Stimulated activated CD8-positive, alpha-beta memory T cell treated with anti-CD3 and anti-CD28 coated beads, Interleukin-7, amount 100 ng/mL, for 48 hours (primary cell): Measurements from ENCODE around the gene CDK7.

Experiments
- DNase-seq, 2 donors: peaks; one replicate each; pipeline ENCODE4 v3.0.0-alpha.2; 2020; ENCODE audit warnings: low read depth in 1 of 2; ENCODE audit errors: extremely low read depth in 1 of 2

Gene CDK7

GRCh38 chr5:69288069-69288468 lies 53.4 kb downstream of the CDK7 start:
- no peak for DNase-seq

- no peak for DNase-seq
These were observed 54.0 kb downstream of the CDK7 start for GRCh38 chr5:69288688-69289087.

DNA sequence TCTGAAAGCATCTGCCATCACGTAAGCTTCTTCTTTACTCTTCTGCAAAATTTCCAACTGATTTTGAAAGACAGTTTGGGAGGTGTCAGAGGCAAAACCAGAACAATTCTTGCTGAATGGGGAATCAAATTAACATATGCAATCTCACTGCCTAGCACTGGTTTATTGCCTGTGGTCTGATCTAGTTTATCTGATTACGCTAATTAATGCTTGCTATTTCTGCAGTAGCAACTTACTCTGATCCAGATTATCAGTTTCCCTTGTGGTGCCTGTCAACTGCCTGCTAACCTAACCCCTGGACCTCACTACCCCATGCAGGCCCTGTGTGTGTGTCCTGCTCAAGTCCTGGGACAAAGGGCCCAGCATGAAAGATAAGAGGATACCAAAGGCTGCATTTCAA lies 57.6 kb downstream of the CDK7 start:
- DNase-seq: no peak

GRCh38 chr5:69293882-69294281 lies 59.2 kb downstream of the CDK7 start:
- DNase-seq: no peak

- DNase-seq: no peak
These were observed 60.5 kb downstream of the CDK7 start for GRCh38 chr5:69295088-69295754.

DNA sequence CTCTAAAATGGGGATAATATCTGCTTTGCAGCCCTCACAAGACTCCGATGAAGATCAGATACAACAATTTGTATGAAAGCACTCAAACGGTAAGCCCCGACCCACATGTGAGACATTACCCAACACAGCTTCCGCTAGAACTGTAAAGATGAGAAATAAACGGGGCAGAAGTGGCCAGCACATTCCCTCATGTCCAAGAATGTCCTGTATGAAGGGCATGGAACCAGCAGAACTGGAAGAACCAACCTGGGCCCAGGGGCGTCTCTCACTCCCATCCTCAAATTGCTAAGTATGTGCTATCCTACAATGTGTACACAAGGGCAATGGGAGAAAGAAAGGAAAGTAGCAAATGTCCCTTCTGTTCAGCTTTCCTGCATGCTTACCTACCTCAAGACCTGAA lies 64.9 kb downstream of the CDK7 start:
- no peak for DNase-seq

- no peak for DNase-seq
These were observed 66.0 kb downstream of the CDK7 start for GRCh38 chr5:69300537-69301203.

- no peak for DNase-seq
These were observed 70.8 kb downstream of the CDK7 start for GRCh38 chr5:69305512-69305911.

GRCh38 chr5:69308046-69308553 lies 73.4 kb downstream of the CDK7 start:
- peak in 1 of 2 donors; percentile 9 for DNase-seq

DNA sequence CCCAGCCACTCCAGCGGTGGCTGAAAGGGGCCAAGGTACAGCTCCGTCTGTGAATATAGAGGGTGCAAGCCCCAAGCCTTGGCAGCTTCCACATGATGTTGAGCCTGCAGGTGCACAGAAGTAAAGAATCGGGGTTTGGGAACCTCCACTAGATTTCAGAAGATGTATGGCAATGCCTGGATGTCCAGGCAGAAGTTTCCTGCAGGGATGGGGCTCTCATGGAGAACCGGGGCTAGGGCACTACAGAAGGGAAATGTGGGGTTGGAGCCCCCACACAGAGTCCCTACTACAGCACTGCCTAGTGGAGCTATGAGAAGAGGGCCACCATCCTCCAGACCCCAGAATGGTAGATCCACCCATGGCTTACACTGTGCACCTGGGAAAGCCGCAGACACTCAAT lies 74.7 kb downstream of the CDK7 start:
- no peak for DNase-seq

GRCh38 chr5:69312459-69313160 lies 77.9 kb downstream of the CDK7 start:
- no peak for DNase-seq

GRCh38 chr5:69313428-69313827 lies 78.7 kb downstream of the CDK7 start:
- DNase-seq: no peak

DNA sequence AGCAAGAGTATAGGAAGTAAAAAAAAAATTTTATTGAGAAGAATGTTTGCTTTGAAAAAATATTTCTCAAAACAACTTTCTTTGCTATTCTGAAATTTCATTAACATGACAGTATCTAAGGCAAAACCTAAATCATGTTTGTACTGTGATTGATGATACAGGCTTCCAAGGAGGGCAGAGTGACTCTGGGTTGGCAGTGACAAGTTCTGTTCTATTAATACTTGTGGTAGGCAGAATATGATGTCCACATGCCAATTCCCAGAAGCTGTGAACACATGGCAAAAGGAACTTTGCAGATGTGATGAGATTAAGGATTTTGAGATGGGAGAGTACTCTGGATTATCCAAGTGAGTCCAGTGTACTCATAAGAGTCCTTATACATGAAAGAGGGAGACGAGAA lies 81.3 kb downstream of the CDK7 start:
- DNase-seq: no peak

DNA sequence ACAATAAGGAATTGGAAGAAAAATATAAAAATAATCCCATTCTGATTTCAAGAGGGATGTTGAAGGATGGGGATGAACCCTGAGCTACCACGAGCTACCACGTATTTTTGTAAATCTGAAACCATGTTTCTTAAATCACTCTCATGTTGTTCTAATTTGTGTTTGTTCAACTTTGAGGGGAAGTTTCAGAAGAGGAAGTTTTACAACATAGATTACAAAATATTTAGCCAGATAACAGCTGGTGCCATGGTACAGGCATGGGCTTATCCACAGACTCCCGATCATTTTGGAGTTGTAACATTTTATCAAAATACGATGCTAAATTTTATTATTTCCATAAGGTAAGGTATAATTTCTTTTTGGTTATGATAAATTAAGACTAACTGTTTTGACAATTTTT lies 82.7 kb downstream of the CDK7 start:
- no peak for DNase-seq

GRCh38 chr5:69326365-69326764 lies 91.7 kb downstream of the CDK7 start:
- DNase-seq: no peak
